Heart right ventricle (tissue), 16 donors: ENCODE measurements around the gene HLA-DRB1. TPM values are rescaled to one million over a fixed set of nuclear protein-coding genes. Genes with fewer than 3 reads are reported as not detected.

Experiments
- ATAC-seq, 8 donors: fragments of 200-7000 bp; cut with Tn5 transposase; one replicate each; pipeline ENCODE4 v1.9.1; 2020; ENCODE audit warnings: mild to moderate bottlenecking in 8 of 8, moderate library complexity in 8 of 8, moderate number of reproducible peaks in 1 of 8
- DNase-seq, 2 donors: peaks; one replicate each; pipeline ENCODE4 v3.0.0-alpha.2; 2020
- H3K27ac ChIP-seq, 10 donors: fragments of 200-600 bp; sonication (generic) in 2 of 10; one replicate each; pipeline versions ENCODE4 v1.5.0 to v1.8.0; 2020 to 2022; ENCODE audit warnings: mild to moderate bottlenecking in 3 of 10
- H3K27me3 ChIP-seq, 7 donors: fragments of 200-600 bp; one replicate each; pipeline ENCODE4 v1.8.0; 2021 to 2022; ENCODE audit warnings: mild to moderate bottlenecking in 2 of 7
- H3K36me3 ChIP-seq, 9 donors: fragments of 200-600 bp; sonication (generic) in 1 of 9; one replicate each; pipeline versions ENCODE4 v1.5.0 to v1.8.0; 2020 to 2022; ENCODE audit warnings: mild to moderate bottlenecking in 2 of 9
- H3K4me1 ChIP-seq, 9 donors: fragments of 200-600 bp; sonication (generic) in 1 of 9; one replicate each; pipeline versions ENCODE4 v1.5.0 to v1.8.0; 2020 to 2022; ENCODE audit warnings: mild to moderate bottlenecking in 4 of 9
- H3K4me3 ChIP-seq, 10 donors: fragments of 200-600 bp; sonication (generic) in 2 of 10; one replicate each; pipeline versions ENCODE4 v1.5.0 to v1.8.0; 2020 to 2022; ENCODE audit warnings: mild to moderate bottlenecking in 7 of 10, moderate library complexity in 2 of 10
- H3K9me3 ChIP-seq, 11 donors: fragments of 200-600 bp in 10 of 11; sonication (generic) in 2 of 11; one replicate each; pipeline versions ENCODE4 v1.5.0 to v1.8.0; 2013 to 2022; ENCODE audit warnings: mild to moderate bottlenecking in 2 of 11, control low read depth in 1 of 11, moderate library complexity in 1 of 11
- CTCF ChIP-seq, 9 donors: fragments of 200-600 bp; sonication (generic) in 2 of 9; IDR thresholded peaks; one replicate each; pipeline versions ENCODE4 v1.5.0 to v1.8.0; 2021 to 2022; ENCODE audit warnings: antibody characterized with exemption in 9 of 9, mild to moderate bottlenecking in 5 of 9, moderate library complexity in 1 of 9
- WGBS, 2 donors: extraction: QIAGEN DNeasy Blood & Tissue Kit; methylation state at CpG; one replicate each; pipeline ENCODE4 v1.1.7; 2013; ENCODE audit warnings: inconsistent platforms in 1 of 2; 5-methylcytosine and 5-hydroxymethylcytosine counted together
- intact Hi-C, 10 donors: fragments of 100-400 bp; cut with DNase I; formaldehyde crosslinking; loops; one replicate each; pipeline versions ENCODE4 v1.11.1 to v1.14.2; 2022
- polyA plus RNA-seq, 2 donors: library from polyadenylated mRNA; stranded (reverse); fragments of 200-250 nt; gene quantifications; one replicate each; pipeline ENCODE4 v1.2.3, GENCODE V29; 2013
- total RNA-seq, 10 donors: library from RNA; stranded (reverse); fragmentation: NEBNext Ultra II Directional in 3 of 10; extraction: Animal tissue kit (Norgen Biotek cat#: 25700) in 3 of 10; gene quantifications; one replicate each; pipeline versions ENCODE4 v1.2.1 to v1.2.4, GENCODE V29; 2021 to 2023
- donor health status: Arrhythmogenic right ventricular cardiomyopathy.
- donor health status: ischemic (EF 13 %, LVEDD 7.1; RV severe dilation, severe dysfunction).
- donor health status: healthy with polysubstance abuse.
- donor health status: DM: no; HTN: yes; CAD: no.
- donor health status: DM: no; HTN: no; CAD: no.
- donor health status: ischemic (EF 25% LVEDD 6.9; RV normal size, moderate dysfunction).
- donor health status: ischemic (EF 25% LVEDD 5.7; RV mildly dilated, moderate dysfunction).
- donor health status: healthy.
- donor health status: DM: yes; HTN: yes; CAD: no.
- donor health status: Ischemic cardiomyopathy.
- donor health status: ischemic (EF 35%, LVEDD 5.7; RV mildly dilated, moderate dysfunction).
- donor health status: nonischemic (EF 11% LVEDD 7.7; RV severe dilation, severe dysfunction).
- donor health status: DM: yes; HTN: yes; CAD: no.
- donor health status: PGD.
- donor health status: ischemic (EF 29% LVEDD 5.4; RV normal size, mild dysfunction).
- donor health status: nonischemic (EF 23%, LVEDD 6.1; RV moderate dilation, normal function).

Gene HLA-DRB1
- total and polyA plus RNA-seq, 12 donors, result 28.8 to 313 (median 76.4) TPM

- Histone ChIP-seq H3K9me3 (peaks cover 0 to 6% (median 0%) of the 10 kb centered on the region in 11 donors), H3K27ac (peak overlapping the region in 3 of 10 donors; percentile 12 to 58 (median 41)), H3K4me3 (no peak overlapping the region), H3K36me3 (no peaks in the 10 kb centered on the region), H3K4me1 (peaks cover 0 to 17% (median 0%) of the 10 kb centered on the region in 9 donors), H3K27me3 (peaks cover 0 to 8% (median 0%) of the 10 kb centered on the region in 7 donors)
- 0% methylated on average over 1 of the region's 3 CpGs for WGBS, 2 donors
- DNase-seq (no peak), ATAC-seq (no peak)
- TF ChIP-seq CTCF (IDR thresholded peaks at IDR 0.05), result no peak
- intact Hi-C loops, result loop anchor here in 2 of 10 donors (10.0 kb wide), 2 partner anchors 58 to 68 kb away; no protein-coding TSS in a partner anchor
These were observed 37.6 kb upstream of the HLA-DRB1 start for GRCh38 chr6:32627249-32627648.

GRCh38 chr6:32625137-32625536 is 35.5 kb upstream of the HLA-DRB1 start:
- DNase-seq (no peak), ATAC-seq (no peak)
- no peak overlapping the region for H3K27ac ChIP-seq
- no peak for TF ChIP-seq CTCF (IDR thresholded peaks at IDR 0.05)
- H3K4me1 ChIP-seq, result peaks cover 0 to 18% (median 0%) of the 10 kb centered on the region in 9 donors
- no peaks in the 10 kb centered on the region for H3K36me3 ChIP-seq
- no peak overlapping the region for H3K4me3 ChIP-seq
- H3K9me3 ChIP-seq, result peaks cover 0 to 4% (median 0%) of the 10 kb centered on the region in 11 donors
- WGBS, 2 donors, result 20 to 24% methylated on average over 5 of the region's 5 CpGs
- intact Hi-C loops, result loop anchor here in 2 of 10 donors (10.0 kb wide), 2 partner anchors 60 to 70 kb away; no protein-coding TSS in a partner anchor
- H3K27me3 ChIP-seq, result peaks cover 0 to 3% (median 0%) of the 10 kb centered on the region in 7 donors

GRCh38 chr6:32624565-32624964 is 34.9 kb upstream of the HLA-DRB1 start:
- ATAC-seq (no peak), DNase-seq (no peak)
- H3K4me3 ChIP-seq, result no peak overlapping the region
- intact Hi-C loops, result loop anchor here in 3 of 10 donors (5.0 to 10.0 kb wide), 3 partner anchors 60 to 78 kb away; no protein-coding TSS in a partner anchor
- H3K27ac ChIP-seq, result no peak overlapping the region
- no peak for TF ChIP-seq CTCF (IDR thresholded peaks at IDR 0.05)
- 0% methylated on average over 1 of the region's 3 CpGs for WGBS, 2 donors
- no peaks in the 10 kb centered on the region for H3K27me3 ChIP-seq
- peaks cover 0 to 18% (median 0%) of the 10 kb centered on the region in 9 donors for H3K4me1 ChIP-seq
- no peaks in the 10 kb centered on the region for H3K9me3 ChIP-seq
- no peaks in the 10 kb centered on the region for H3K36me3 ChIP-seq

- Histone ChIP-seq H3K4me3 (no peak overlapping the region), H3K36me3 (no peaks in the 10 kb centered on the region), H3K4me1 (peaks cover 0 to 18% (median 0%) of the 10 kb centered on the region in 9 donors), H3K9me3 (peaks cover 0 to 2% (median 0%) of the 10 kb centered on the region in 11 donors), H3K27me3 (no peaks in the 10 kb centered on the region), H3K27ac (peak overlapping the region in 1 of 10 donors; percentile 73)
- peak in 2 of 8 donors; percentile 33 to 37 for ATAC-seq
- no peak for DNase-seq
- no peak for TF ChIP-seq CTCF (IDR thresholded peaks at IDR 0.05)
- intact Hi-C loops, result loop anchor here in 4 of 10 donors (2.0 to 10.0 kb wide), 4 partner anchors 61 to 79 kb away; no protein-coding TSS in a partner anchor
These were observed 34.0 kb upstream of the HLA-DRB1 start for GRCh38 chr6:32623693-32624092.
